ENCODE data around the gene BRIX1. TPM values are rescaled to one million over a fixed set of nuclear protein-coding genes. Genes with fewer than 3 reads are reported as not detected.

BRIX1 gene
- total and polyA plus RNA-seq, 2 donors (not counting 3 experiments of a cell fraction or from before 2014, with no cell fraction given): 14.0 to 28.4 TPM

- Histone ChIP-seq H3K36me3 (ENCODE audit: control insufficient read depth in 2 of 2, extremely low read depth in 1 of 2, insufficient read depth in 2 of 2, low read length in 2 of 2) (no peaks in the 10 kb centered on the region), H3K4me3 (replicated peaks in 1 of 3; ENCODE audit: insufficient read depth in 1 of 3, low read depth in 1 of 3, low read length in 3 of 3) (no peak overlapping the region), H3K79me2 (ENCODE audit: control insufficient read depth, insufficient read depth, low read length) (no peaks in the 10 kb centered on the region), H3K9me1 (replicated peaks; ENCODE audit: control insufficient read depth, extremely low read depth, insufficient read depth, low read length) (no peaks in the 10 kb centered on the region), H4K20me1 (replicated peaks; ENCODE audit: control insufficient read depth, extremely low read depth, insufficient read depth, low read length) (no peaks in the 10 kb centered on the region), H3K27me3 (ENCODE audit: control insufficient read depth in 2 of 2, insufficient read depth in 2 of 2, low read length in 2 of 2) (no peaks in the 10 kb centered on the region), H3K9me3 (replicated peaks; ENCODE audit: control insufficient read depth, insufficient read depth, low read length) (no peaks in the 10 kb centered on the region), H3K4me2 (ENCODE audit: insufficient read depth, low read length) (no peak overlapping the region), H3K4me1 (ENCODE audit: control insufficient read depth, extremely low read depth, insufficient read depth, low read length) (peaks cover 19% of the 10 kb centered on the region), H3K9ac (replicated peaks; ENCODE audit: extremely low read depth, insufficient read depth, low read length) (no peak overlapping the region), H2AFZ (ENCODE audit: low read depth, low read length) (no peak overlapping the region), H3K27ac (ENCODE audit: insufficient read depth, low read depth, low read length) (no peak overlapping the region)
- no peak for DNase-seq (ENCODE audit: low read depth, low spot score)
- intact Hi-C loops (cut with micrococcal nuclease) (no loop called here), dilution Hi-C loops (cut with MboI; ENCODE audit: extremely low pct_ligation_motif_present, low sequenced_read_pairs) (no loop called here)
- CTCF ChIA-PET: interaction anchor here (0.8 kb wide), 1 partner anchor 36 kb away, joined by 3 read pairs; no protein-coding TSS in a partner anchor
- no TSS peak for BruUV-seq (replicated peaks)
- POLR2A ChIA-PET: no interaction called here
- no peak for FAIRE-seq
- TF ChIP-seq POLR2A (IDR thresholded peaks at IDR 0.05; ENCODE audit: low read depth, low read length) (no peak), CTCF (IDR thresholded peaks at IDR 0.05; ENCODE audit: extremely low read depth in 1 of 2, insufficient read depth in 1 of 2, low read depth in 1 of 2, low read length in 2 of 2) (no peak), JUN (IDR thresholded peaks at IDR 0.05; ENCODE audit: borderline replicate concordance, insufficient read depth, insufficient read length, low read depth) (no peak), MYC (IDR thresholded peaks at IDR 0.05; ENCODE audit: low read depth, low read length) (no peak), POLR2AphosphoS5 (IDR thresholded peaks at IDR 0.05; ENCODE audit: insufficient read depth, low read depth, low read length) (no peak), FOS (IDR thresholded peaks at IDR 0.05; ENCODE audit: borderline replicate concordance, insufficient read depth, low read length) (no peak)
Measured at GRCh38 chr5:34867660-34868059, 47.9 kb upstream of the BRIX1 start.

GRCh38 chr5:34868791-34869190 lies 46.7 kb upstream of the BRIX1 start:
- ChIA-PET POLR2A (no interaction called here), CTCF (interaction anchor here (0.9 to 2.4 kb wide), 3 partner anchors 17 to 30 kb away, joined by 3 to 12 read pairs (median 4); no protein-coding TSS in a partner anchor)
- Histone ChIP-seq H3K27me3 (ENCODE audit: control insufficient read depth in 2 of 2, insufficient read depth in 2 of 2, low read length in 2 of 2) (no peaks in the 10 kb centered on the region), H3K4me3 (replicated peaks in 1 of 3; ENCODE audit: insufficient read depth in 1 of 3, low read depth in 1 of 3, low read length in 3 of 3) (no peak overlapping the region), H3K9me1 (replicated peaks; ENCODE audit: control insufficient read depth, extremely low read depth, insufficient read depth, low read length) (no peaks in the 10 kb centered on the region), H3K4me2 (ENCODE audit: insufficient read depth, low read length) (no peak overlapping the region), H3K4me1 (ENCODE audit: control insufficient read depth, extremely low read depth, insufficient read depth, low read length) (peaks cover 8% of the 10 kb centered on the region), H3K79me2 (ENCODE audit: control insufficient read depth, insufficient read depth, low read length) (no peaks in the 10 kb centered on the region), H3K27ac (ENCODE audit: insufficient read depth, low read depth, low read length) (no peak overlapping the region), H3K9me3 (replicated peaks; ENCODE audit: control insufficient read depth, insufficient read depth, low read length) (no peaks in the 10 kb centered on the region), H2AFZ (ENCODE audit: low read depth, low read length) (no peak overlapping the region), H4K20me1 (replicated peaks; ENCODE audit: control insufficient read depth, extremely low read depth, insufficient read depth, low read length) (no peaks in the 10 kb centered on the region), H3K36me3 (ENCODE audit: control insufficient read depth in 2 of 2, extremely low read depth in 1 of 2, insufficient read depth in 2 of 2, low read length in 2 of 2) (no peaks in the 10 kb centered on the region), H3K9ac (replicated peaks; ENCODE audit: extremely low read depth, insufficient read depth, low read length) (no peak overlapping the region)
- dilution Hi-C loops (cut with MboI; ENCODE audit: extremely low pct_ligation_motif_present, low sequenced_read_pairs): no loop called here
- DNase-seq (ENCODE audit: low read depth, low spot score) (no peak), FAIRE-seq (no peak)
- TF ChIP-seq POLR2A (IDR thresholded peaks at IDR 0.05; ENCODE audit: low read depth, low read length): no peak
- BruUV-seq (replicated peaks): no TSS peak
- intact Hi-C loops (cut with micrococcal nuclease): no loop called here
